Subcutaneous adipose tissue (tissue), 4 donors: ENCODE measurements around the gene EPB41L2. TPM values are rescaled to one million over a fixed set of nuclear protein-coding genes. Genes with fewer than 3 reads are reported as not detected.

Experiments
- total RNA-seq, 4 donors: library from RNA; depleted of rRNA; stranded (reverse); fragments of >200 nt; gene quantifications; one replicate each; pipeline ENCODE4 v1.1.0, GENCODE V29; 2016
- TF ChIP-seq, protein P1 (sequence below): fragments of 450-650 bp; IDR thresholded peaks from one replicate; pipeline ENCODE4 v1.5.1; 2016; ENCODE audit warnings: low read depth, mild to moderate bottlenecking, control low read depth, antibody characterized with exemption, moderate library complexity

Gene EPB41L2
- total RNA-seq, 4 donors from 2014 or later: 124 to 189 (median 160) TPM

DNA sequence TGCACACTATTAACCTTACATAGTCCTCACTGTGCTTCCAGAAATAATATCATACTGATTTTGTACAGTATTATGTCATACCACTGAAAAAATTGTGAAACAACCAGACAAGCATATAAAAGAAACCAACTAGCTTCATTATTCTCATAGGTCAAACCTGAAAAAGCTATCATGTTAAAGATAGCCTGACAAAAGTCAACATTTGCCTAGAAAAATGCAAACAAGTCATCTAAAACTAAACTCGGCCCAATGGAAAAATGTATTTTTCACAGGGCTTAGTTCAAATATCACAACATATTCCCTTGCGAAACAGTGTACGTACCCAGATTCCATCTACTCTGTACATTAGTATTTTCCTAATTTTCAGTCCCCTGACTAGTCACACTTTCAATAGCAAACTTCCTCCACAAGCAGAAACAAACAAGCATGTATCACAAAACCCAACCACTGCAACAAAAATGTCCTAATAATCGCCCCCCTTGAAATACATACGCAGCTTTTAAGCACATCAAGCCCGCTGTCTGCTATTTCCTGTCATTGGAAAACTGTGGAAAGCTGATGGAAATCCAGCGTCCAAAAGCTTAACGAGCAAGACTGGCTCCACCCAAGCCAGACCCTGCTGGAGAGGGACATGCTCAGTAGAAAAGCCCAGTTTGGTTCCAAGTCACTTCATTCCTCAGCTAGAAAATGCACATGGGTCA, 93.1 kb downstream of the EPB41L2 start:
- TF ChIP-seq, protein P1, sequence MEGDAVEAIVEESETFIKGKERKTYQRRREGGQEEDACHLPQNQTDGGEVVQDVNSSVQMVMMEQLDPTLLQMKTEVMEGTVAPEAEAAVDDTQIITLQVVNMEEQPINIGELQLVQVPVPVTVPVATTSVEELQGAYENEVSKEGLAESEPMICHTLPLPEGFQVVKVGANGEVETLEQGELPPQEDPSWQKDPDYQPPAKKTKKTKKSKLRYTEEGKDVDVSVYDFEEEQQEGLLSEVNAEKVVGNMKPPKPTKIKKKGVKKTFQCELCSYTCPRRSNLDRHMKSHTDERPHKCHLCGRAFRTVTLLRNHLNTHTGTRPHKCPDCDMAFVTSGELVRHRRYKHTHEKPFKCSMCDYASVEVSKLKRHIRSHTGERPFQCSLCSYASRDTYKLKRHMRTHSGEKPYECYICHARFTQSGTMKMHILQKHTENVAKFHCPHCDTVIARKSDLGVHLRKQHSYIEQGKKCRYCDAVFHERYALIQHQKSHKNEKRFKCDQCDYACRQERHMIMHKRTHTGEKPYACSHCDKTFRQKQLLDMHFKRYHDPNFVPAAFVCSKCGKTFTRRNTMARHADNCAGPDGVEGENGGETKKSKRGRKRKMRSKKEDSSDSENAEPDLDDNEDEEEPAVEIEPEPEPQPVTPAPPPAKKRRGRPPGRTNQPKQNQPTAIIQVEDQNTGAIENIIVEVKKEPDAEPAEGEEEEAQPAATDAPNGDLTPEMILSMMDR: no peak

DNA sequence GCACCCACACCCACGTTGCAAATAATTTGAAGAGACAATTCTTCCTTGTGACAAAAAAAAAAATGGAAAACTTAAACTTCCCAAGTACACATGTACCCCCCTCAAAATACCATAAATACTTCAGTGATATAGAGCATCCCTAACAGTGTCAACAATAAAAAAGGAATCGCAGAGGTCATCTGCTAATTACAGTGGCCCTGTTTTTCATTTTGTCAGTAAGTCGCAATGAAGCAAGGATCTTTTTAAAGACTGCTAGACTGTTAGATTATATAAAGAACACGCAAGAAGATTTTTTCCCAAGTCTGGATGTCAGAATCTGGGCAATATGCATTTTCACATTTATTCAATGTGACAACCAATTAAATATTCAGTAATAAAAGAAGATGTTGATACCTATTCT, 93.9 kb downstream of the EPB41L2 start:
- TF ChIP-seq, protein P1: no peak

DNA sequence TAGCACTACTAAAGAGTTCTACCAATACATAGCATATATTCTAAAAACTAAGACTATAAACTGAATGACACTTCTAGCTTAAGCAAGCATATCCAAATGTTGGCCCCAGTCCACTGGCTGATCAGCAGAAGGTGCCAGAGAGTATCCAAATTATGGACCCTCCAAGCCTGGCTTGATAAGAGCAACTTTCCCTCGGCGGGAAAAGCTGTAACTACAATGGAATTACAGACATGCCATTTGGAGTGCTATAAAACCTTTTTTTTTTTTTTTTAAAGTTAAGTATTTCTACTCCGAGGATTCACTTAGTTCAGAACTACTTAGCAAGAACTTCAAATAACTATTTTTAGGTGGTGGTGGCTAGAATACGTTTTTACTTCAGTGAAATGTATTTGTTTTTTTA, 94.6 kb downstream of the EPB41L2 start:
- TF ChIP-seq, protein P1: no peak

DNA sequence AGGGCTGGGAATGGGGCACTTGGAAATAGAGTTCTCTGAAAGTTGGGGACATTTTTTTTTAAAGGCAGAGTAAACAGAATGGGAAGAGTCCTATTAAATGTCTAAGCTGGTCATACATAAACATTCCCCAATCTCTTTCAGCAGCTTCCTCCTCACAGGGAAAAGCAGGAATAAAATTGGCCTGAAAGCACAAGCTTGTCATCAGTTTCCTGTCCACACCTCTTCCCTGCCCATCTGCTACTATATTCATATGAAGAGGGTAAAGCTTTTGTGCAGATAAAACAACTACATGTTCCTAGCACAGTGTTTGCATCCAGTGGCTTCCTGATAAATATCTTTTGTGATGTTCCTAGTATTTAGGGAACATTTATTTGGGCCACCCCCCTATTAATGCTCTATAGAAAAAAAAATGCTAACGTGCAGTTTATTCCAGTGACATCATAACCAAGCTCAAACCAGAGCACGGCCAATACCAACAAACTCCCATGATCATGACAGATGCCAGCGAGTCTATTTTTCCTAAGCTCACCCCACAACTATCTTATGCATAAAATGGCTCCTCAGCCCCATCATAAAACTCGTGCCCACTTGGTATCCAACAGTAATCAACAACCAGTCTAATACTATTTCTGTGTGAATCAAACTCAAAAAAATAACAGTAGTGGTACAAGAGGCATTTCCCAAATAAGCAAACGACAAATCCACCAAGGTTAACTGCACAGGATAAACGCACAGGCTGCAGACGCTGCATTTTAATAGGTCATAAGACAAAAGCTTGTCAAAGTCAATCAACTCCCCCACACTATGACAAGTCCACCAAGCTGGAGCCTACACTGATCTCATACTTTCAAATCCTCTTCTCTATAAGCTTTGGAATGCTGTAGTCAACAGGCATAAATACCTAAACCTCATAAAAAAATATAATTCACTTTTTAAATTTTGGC, 95.3 kb downstream of the EPB41L2 start:
- TF ChIP-seq, protein P1: no peak

DNA sequence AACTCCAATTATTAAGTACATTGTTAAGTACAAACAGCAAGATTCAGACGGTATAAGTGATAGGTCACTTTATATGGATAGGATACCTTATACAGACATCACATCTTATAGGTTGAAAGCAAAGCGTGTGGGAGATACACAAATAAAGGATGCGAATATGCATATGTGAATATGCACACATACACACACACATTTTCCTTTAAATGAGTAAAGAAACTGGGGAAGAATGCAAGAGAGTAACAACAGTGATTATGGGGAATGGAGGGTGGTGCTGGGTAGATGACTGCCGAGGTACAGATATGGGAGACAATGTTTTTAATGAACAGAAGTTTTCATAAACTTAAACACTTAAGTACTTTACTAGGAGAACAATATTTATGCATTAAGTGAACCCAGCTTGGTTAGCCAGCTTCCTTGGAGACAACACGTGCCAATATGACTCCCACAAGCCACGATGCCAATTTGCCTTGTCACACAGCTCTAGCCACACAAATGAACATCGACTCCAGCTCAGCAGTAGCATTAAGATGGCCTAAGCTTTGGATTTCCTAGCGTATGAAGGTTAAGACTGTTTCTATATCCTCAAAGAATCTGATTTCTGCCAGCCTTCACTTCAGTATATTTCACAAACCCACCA, 96.6 kb downstream of the EPB41L2 start:
- TF ChIP-seq, protein P1: no peak

DNA sequence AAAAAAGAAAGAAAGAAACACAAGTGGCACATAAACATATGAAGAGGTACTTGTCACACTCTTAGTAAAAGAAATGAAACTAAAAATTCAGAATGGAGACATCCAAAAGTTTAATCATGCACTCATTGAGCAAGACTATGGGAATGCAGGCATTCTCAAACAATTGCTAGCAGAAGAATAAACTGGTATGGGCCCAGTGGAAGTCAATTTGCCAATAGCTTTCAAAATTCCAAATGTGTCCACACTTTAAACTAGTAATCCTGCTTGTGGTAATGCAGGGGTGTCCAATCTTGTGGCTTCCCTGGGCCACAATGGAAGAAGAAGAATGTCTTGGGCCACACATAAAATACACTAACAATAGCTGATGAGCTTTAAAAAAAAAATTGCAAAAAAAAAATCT, 97.4 kb downstream of the EPB41L2 start:
- TF ChIP-seq, protein P1: no peak
